HCT116 (cell line): Measurements from ENCODE around the gene CERS6. TPM values are rescaled to one million over a fixed set of nuclear protein-coding genes. Genes with fewer than 3 reads are reported as not detected.

Experiments used
- ATAC-seq: fragments of 200-7000 bp; cut with Tn5 transposase; 2 replicates; pipeline ENCODE4 v1.9.1; 2020; ENCODE audit warnings: mild to moderate bottlenecking, moderate library complexity
- BruUV-seq: library from RNA; stranded (reverse); fragments of 400-500 nt; replicated peaks from 2 replicates; lab custom pipeline; 2021; lab: Mats Ljungman, UMichigan
- CTCF ChIA-PET: fragments of 300-600 bp; sonication (Branson Sonifier 250); formaldehyde crosslinking; loops from one replicate; lab custom pipeline; 2021; ENCODE audit warnings: antibody characterized with exemption; lab: Charles Lee
- POLR2A ChIA-PET: fragments of 300-600, 350-600 bp; sonication (Branson Sonifier 250); formaldehyde crosslinking; loops from one replicate; lab custom pipeline; 2021; ENCODE audit warnings: antibody characterized with exemption; lab: Charles Lee
- RAD21 ChIA-PET, 2 experiments: fragments of 300-600 bp; sonication (Branson Sonifier 250); formaldehyde crosslinking; loops; one replicate each; lab custom pipeline; 2023; ENCODE audit warnings: low total read pairs in 2 of 2; ENCODE audit not compliant: uncharacterized antibody in 2 of 2, unreplicated experiment in 2 of 2, low non-redundant PET in 1 of 2; lab: Charles Lee
- DNase-seq: peaks from one replicate; pipeline ENCODE4 v3.0.0-alpha.2; 2010; ENCODE audit warnings: low read depth, low spot score
- H2AFZ ChIP-seq: fragments of 200-600 bp; shearing (Covaris generic), sonication (generic); 2 replicates; pipeline ENCODE4 v1.6.1; 2017; ENCODE audit warnings: low read depth, mixed run types, mixed read lengths, antibody characterized with exemption, low read length; ENCODE audit not compliant: poor library complexity, severe bottlenecking
- H3K27ac ChIP-seq: 2 replicates; pipeline ENCODE4 v1.5.1; 2012; ENCODE audit warnings: low read depth, low read length
- H3K27me3 ChIP-seq: fragments of 200-600 bp; sonication (generic); 2 replicates; pipeline ENCODE4 v1.6.1; 2016; ENCODE audit warnings: mixed run types, low read length, mixed read lengths; ENCODE audit not compliant: insufficient read depth
- H3K36me3 ChIP-seq, 2 experiments: fragments of 200-500 bp in 1 of 2; fragments of 200-600 bp in 1 of 2; sonication (Bioruptor generic) in 1 of 2; sonication (generic) in 1 of 2; 2 replicates each; pipeline versions ENCODE4 v1.5.1 to v1.6.1; 2014 to 2016; ENCODE audit warnings: low read length in 2 of 2, inconsistent platforms in 1 of 2, mixed read lengths in 1 of 2, mixed run types in 1 of 2; ENCODE audit not compliant: insufficient read depth in 2 of 2, control insufficient read depth in 1 of 2
- H3K4me1 ChIP-seq, 2 experiments: fragments of 200-600 bp in 1 of 2; sonication (generic) in 1 of 2; 2 replicates each; pipeline versions ENCODE4 v1.5.1 to v1.6.1; 2012 to 2017; ENCODE audit warnings: low read length in 2 of 2, inconsistent platforms in 1 of 2, mild to moderate bottlenecking in 1 of 2, mixed read lengths in 1 of 2, mixed run types in 1 of 2, moderate library complexity in 1 of 2; ENCODE audit not compliant: insufficient read depth in 2 of 2, control insufficient read depth in 1 of 2
- H3K4me2 ChIP-seq: fragments of 200-600 bp; sonication (generic); 2 replicates; pipeline ENCODE4 v1.6.1; 2017; ENCODE audit warnings: mixed run types, low read length, mixed read lengths
- H3K4me3 ChIP-seq, 2 experiments: fragments of 200-600 bp in 1 of 2; sonication (generic) in 1 of 2; replicated peaks in 1 of 2; 2 replicates each; pipeline ENCODE4 v1.5.1; 2011 to 2016; ENCODE audit warnings: low read length in 2 of 2, control low read depth in 1 of 2, low read depth in 1 of 2, mild to moderate bottlenecking in 1 of 2, mixed read lengths in 1 of 2, mixed run types in 1 of 2
- H3K79me2 ChIP-seq: fragments of 200-600 bp; sonication (generic); 2 replicates; pipeline ENCODE4 v1.6.1; 2017; ENCODE audit warnings: mild to moderate bottlenecking, mixed run types, low read length, moderate library complexity, mixed read lengths; ENCODE audit not compliant: insufficient read depth
- H3K9ac ChIP-seq: fragments of 200-600 bp; sonication (generic); 2 replicates; pipeline ENCODE4 v1.6.1; 2016; ENCODE audit warnings: low read length, mixed read lengths
- H3K9me2 ChIP-seq: fragments of 200-600 bp; sonication (generic), shearing (Covaris generic); 2 replicates; pipeline ENCODE4 v1.6.1; 2017; ENCODE audit warnings: mixed run types, mild to moderate bottlenecking, moderate library complexity; ENCODE audit not compliant: insufficient read depth
- H3K9me3 ChIP-seq, 2 experiments: fragments of 200-500 bp in 1 of 2; fragments of 200-600 bp in 1 of 2; sonication (Bioruptor generic) in 1 of 2; sonication (generic) in 1 of 2; 2 replicates each; pipeline ENCODE4 v1.6.1; 2014 to 2017; ENCODE audit warnings: low read length in 2 of 2, mixed read lengths in 2 of 2, inconsistent platforms in 1 of 2, low read depth in 1 of 2, mild to moderate bottlenecking in 1 of 2, mixed run types in 1 of 2, moderate library complexity in 1 of 2; ENCODE audit not compliant: control insufficient read depth in 1 of 2, insufficient read depth in 1 of 2
- H4K20me1 ChIP-seq: fragments of 200-600 bp; sonication (generic), shearing (Covaris generic); 2 replicates; pipeline ENCODE4 v1.6.1; 2017; ENCODE audit warnings: mixed run types, mild to moderate bottlenecking, moderate library complexity; ENCODE audit not compliant: insufficient read depth
- ATF3 ChIP-seq: IDR thresholded peaks from 2 replicates; pipeline ENCODE4 v1.6.1; 2012
- CEBPB ChIP-seq: IDR thresholded peaks from 2 replicates; pipeline ENCODE4 v1.6.1; 2012; ENCODE audit warnings: low read depth
- CTCF ChIP-seq, 3 experiments: fragments of 200-600 bp in 1 of 3; sonication (generic) in 1 of 3; IDR thresholded peaks in 2 of 3; conservative IDR thresholded peaks in 1 of 3; 2 replicates each; pipeline ENCODE4 v1.5.1; 2012 to 2017; ENCODE audit warnings: low read depth in 2 of 3, low read length in 2 of 3, antibody characterized with exemption in 1 of 3, borderline replicate concordance in 1 of 3, control low read depth in 1 of 3, mild to moderate bottlenecking in 1 of 3, mixed read lengths in 1 of 3, mixed run types in 1 of 3, moderate library complexity in 1 of 3; ENCODE audit not compliant: insufficient read depth in 1 of 3
- EGR1 ChIP-seq: IDR thresholded peaks from 2 replicates; pipeline ENCODE4 v1.6.1; 2012; ENCODE audit warnings: low read depth
- EZH2phosphoT487 ChIP-seq: fragments of 200-600 bp; IDR thresholded peaks from 2 replicates; pipeline ENCODE4 v1.6.1; 2018; ENCODE audit warnings: antibody characterized with exemption, borderline replicate concordance
- POLR2A ChIP-seq: IDR thresholded peaks from 2 replicates; pipeline ENCODE4 v1.7.0; 2011; ENCODE audit warnings: borderline replicate concordance; ENCODE audit not compliant: insufficient read depth, insufficient read length; ENCODE audit errors: extremely low read depth
- REST ChIP-seq: IDR thresholded peaks from 2 replicates; pipeline ENCODE4 v1.6.1; 2012; ENCODE audit warnings: low read depth
- SIN3A ChIP-seq: IDR thresholded peaks from 2 replicates; pipeline ENCODE4 v1.6.1; 2012; ENCODE audit warnings: low read depth
- ZBTB33 ChIP-seq: IDR thresholded peaks from 2 replicates; pipeline ENCODE4 v1.6.1; 2011; ENCODE audit warnings: mild to moderate bottlenecking, low read length, moderate library complexity; ENCODE audit not compliant: insufficient replicate concordance; ENCODE audit errors: extremely low read depth
- intact Hi-C: fragments of 100-400 bp; cut with micrococcal nuclease; formaldehyde crosslinking; loops from 2 replicates; pipeline ENCODE4 v1.10.0; 2022
- total RNA-seq: library from RNA; stranded (reverse); gene quantifications from one replicate; pipeline ENCODE4 v1.2.1, GENCODE V29; 2021; ENCODE audit not compliant: unreplicated experiment

CERS6 gene
- total RNA-seq, 1 experiment from 2014 or later, result 37.0 TPM

- RAD21 ChIA-PET, result no interaction called here
- H3K4me2 ChIP-seq, result no peak overlapping the region
- POLR2A ChIA-PET, result no interaction called here
- intact Hi-C loops, result no loop called here
- H3K9ac ChIP-seq, result no peak overlapping the region
- no TSS peak for BruUV-seq
- H2AFZ ChIP-seq, result no peak overlapping the region
- peaks cover 4% of the 10 kb centered on the region; the same call in 1 of the 2 replicates for H4K20me1 ChIP-seq
- no peak for ATAC-seq
- H3K4me1 ChIP-seq, result peaks cover 5 to 20% of the 10 kb centered on the region in 2 experiments; a peak in 3 of 4 replicates
- no peak overlapping the region for H3K4me3 ChIP-seq
- H3K27ac ChIP-seq, result no peak overlapping the region
- CTCF ChIA-PET, result no interaction called here
- H3K27me3 ChIP-seq, result no peaks in the 10 kb centered on the region
- no peaks in the 10 kb centered on the region for H3K9me2 ChIP-seq
- no peaks in the 10 kb centered on the region for H3K9me3 ChIP-seq
- TF ChIP-seq ATF3, result no peak
- no peak for TF ChIP-seq REST
- TF ChIP-seq POLR2A, result no peak
- no peak for TF ChIP-seq EGR1
- TF ChIP-seq ZBTB33, result no peak
- no peak for TF ChIP-seq CTCF (IDR thresholded peaks at IDR 0.05 in 2 of 3, conservative IDR thresholded peaks at IDR 0.05 in 1 of 3; ENCODE audit: borderline replicate concordance in 1 of 3, insufficient read depth in 1 of 3, low read depth in 2 of 3, low read length in 2 of 3)
- TF ChIP-seq EZH2phosphoT487, result no peak
- TF ChIP-seq CEBPB, result no peak
- no peak for TF ChIP-seq SIN3A
- DNase-seq, result no peak
- H3K79me2 ChIP-seq, result peaks cover 13% of the 10 kb centered on the region; the same call in 1 of the 2 replicates
- no peaks in the 10 kb centered on the region for H3K36me3 ChIP-seq
Measured at GRCh38 chr2:168585700-168586099, 129.6 kb downstream of the CERS6 start.
